Occipital lobe (tissue), 2 donors: ENCODE data around the gene CCDC157. TPM values are rescaled to one million over a fixed set of nuclear protein-coding genes. Genes with fewer than 3 reads are reported as not detected.

ENCODE experiments used
- small RNA-seq: library from RNA; depleted of rRNA; stranded (forward); fragments of <200 nt; gene quantifications from one replicate; pipeline ENCODE3, GENCODE V24; 2014
- total RNA-seq: library from RNA; depleted of rRNA; stranded (reverse); fragments of >200 nt; gene quantifications from one replicate; pipeline ENCODE4 v1.2.3, GENCODE V29; 2014

CCDC157 gene
- total RNA-seq, 1 donor from 2014 or later = 5.6 TPM

Small RNA genes within 50 kb of the gene (small RNA-seq; reads per million reads assigned to genes)
- gene AC004832.3 = not detected
- not detected for gene RNU6-564P

Other genes with a start within 250 kb of the CCDC157 start
- not detected for gene LIF, start 110.2 kb upstream of the CCDC157 start, total RNA-seq
- 0.31 TPM for gene OSM, start 90.2 kb upstream of the CCDC157 start, total RNA-seq
- gene CASTOR1, start 67.5 kb upstream of the CCDC157 start, total RNA-seq = 2.7 TPM
- gene TBC1D10A, start 30.1 kb upstream of the CCDC157 start, total RNA-seq = 10.0 TPM
- 16.1 TPM for gene SF3A1, start 113 bp upstream of the CCDC157 start, total RNA-seq
- 25.7 TPM for gene RNF215, start 30.4 kb downstream of the CCDC157 start, total RNA-seq
- 9.5 TPM for gene SEC14L2, start 40.0 kb downstream of the CCDC157 start, total RNA-seq
- gene MTFP1, start 68.8 kb downstream of the CCDC157 start, total RNA-seq = 2.3 TPM
- not detected for gene SEC14L3, start 115.0 kb downstream of the CCDC157 start, total RNA-seq
- not detected for gene SEC14L4, start 148.7 kb downstream of the CCDC157 start, total RNA-seq
- gene SEC14L6, start 189.7 kb downstream of the CCDC157 start, total RNA-seq = 1.4 TPM
- 0.94 TPM for gene GAL3ST1, start 217.7 kb downstream of the CCDC157 start, total RNA-seq
- 41.3 TPM for gene PES1, start 234.9 kb downstream of the CCDC157 start, total RNA-seq